HEK293T (cell line): Measurements from ENCODE around the gene CD3G.

Experiments used
- FOXA1 ChIP-seq: fragments of 450-650 bp; IDR thresholded peaks from 2 replicates; pipeline ENCODE4 v1.6.1; 2016; ENCODE audit warnings: mild to moderate bottlenecking
- FOXK2 ChIP-seq: fragments of 450-650 bp; IDR thresholded peaks from 2 replicates; pipeline ENCODE4 v1.6.1; 2016; ENCODE audit warnings: mild to moderate bottlenecking
- LEF1 ChIP-seq: fragments of 450-650 bp; IDR thresholded peaks from 2 replicates; pipeline ENCODE4 v1.6.1; 2017; ENCODE audit warnings: mild to moderate bottlenecking, borderline replicate concordance
- SP1 ChIP-seq: fragments of 450-650 bp; IDR thresholded peaks from 2 replicates; pipeline ENCODE4 v1.6.1; 2017
- ZNF384 ChIP-seq: fragments of 450-650 bp; IDR thresholded peaks from 2 replicates; pipeline ENCODE4 v1.6.1; 2016

- TF ChIP-seq SP1: no peak
- TF ChIP-seq FOXK2: no peak
- TF ChIP-seq FOXA1: no peak
- no peak for TF ChIP-seq LEF1
- no peak for TF ChIP-seq ZNF384
Measured at GRCh38 chr11:118311518-118311917, 32.6 kb upstream of the CD3G start.
